K562 (cell line): ENCODE data around the gene SEC24B. TPM values are rescaled to one million over a fixed set of nuclear protein-coding genes. Genes with fewer than 3 reads are reported as not detected.

Source experiments
- ATAC-seq: fragments of 200-7000 bp; cut with Tn5 transposase; 3 replicates; pipeline ENCODE4 v1.9.1; 2020; ENCODE audit warnings: moderate library complexity
- BruUV-seq: library from RNA; stranded (reverse); fragments of 400-500 nt; replicated peaks from 2 replicates; lab custom pipeline; 2021; lab: Mats Ljungman, UMichigan
- CTCF ChIA-PET: fragments of 300-600 bp; formaldehyde crosslinking; extraction: SDS; loops from one replicate; lab custom pipeline; 2021; ENCODE audit warnings: low intra/inter-chr PET ratio; lab: Yijun Ruan, JAX
- POLR2A ChIA-PET: fragments of 300-600, 350-650 bp; sonication (Branson Sonifier 250); formaldehyde crosslinking; extraction: SDS; loops from one replicate; lab custom pipeline; 2021; ENCODE audit warnings: antibody characterized with exemption, inconsistent platforms; lab: Yijun Ruan, JAX
- DNase-seq, 4 experiments: peaks; one replicate each; pipeline versions ENCODE4 v3.0.0 to v3.0.0-alpha.2; 2011 to 2018; ENCODE audit warnings: low spot score in 3 of 4, mixed read lengths in 3 of 4; ENCODE audit errors: extremely low read depth in 1 of 4
- FAIRE-seq: peaks from 2 replicates; lab custom pipeline; 2011; peaks lifted over from hg19 to GRCh38; lab: Jason Lieb, UNC
- H2AFZ ChIP-seq: 2 replicates; pipeline ENCODE4 v1.6.0; 2011; ENCODE audit warnings: low read depth, low read length, control low read depth, inconsistent platforms
- H3K27ac ChIP-seq: fragments of 200-600 bp; 3 replicates; pipeline ENCODE4 v1.8.0; 2011; ENCODE audit warnings: low read depth, mild to moderate bottlenecking, control low read depth, inconsistent platforms, low read length, moderate library complexity, mixed read lengths; ENCODE audit errors: extremely low read depth
- H3K27me3 ChIP-seq, 2 experiments: fragments of 300-600 bp in 1 of 2; 2 replicates in 1 of 2; 3 replicates in 1 of 2; pipeline versions ENCODE4 v1.6.0 to v1.8.0; 2011; ENCODE audit warnings: inconsistent platforms in 2 of 2, low read length in 2 of 2, mild to moderate bottlenecking in 1 of 2, mixed read lengths in 1 of 2, moderate library complexity in 1 of 2; ENCODE audit not compliant: control insufficient read depth in 2 of 2, insufficient read depth in 2 of 2
- H3K36me3 ChIP-seq: fragments of 300-600 bp; 3 replicates; pipeline ENCODE4 v1.8.0; 2011; ENCODE audit warnings: mild to moderate bottlenecking, low read length, inconsistent platforms; ENCODE audit not compliant: control insufficient read depth, insufficient read depth
- H3K4me1 ChIP-seq, 2 experiments: fragments of 200-600 bp in 1 of 2; replicated peaks in 1 of 2; 2 replicates in 1 of 2; 3 replicates in 1 of 2; pipeline versions ENCODE4 v1.5.1 to v1.8.0; 2011; ENCODE audit warnings: inconsistent platforms in 2 of 2, low read length in 2 of 2, mild to moderate bottlenecking in 1 of 2, mixed read lengths in 1 of 2, moderate library complexity in 1 of 2; ENCODE audit not compliant: control insufficient read depth in 2 of 2, insufficient read depth in 2 of 2
- H3K4me2 ChIP-seq: 2 replicates; pipeline ENCODE4 v1.6.1; 2011; ENCODE audit warnings: low read length, control low read depth, inconsistent platforms, mixed read lengths; ENCODE audit not compliant: insufficient read depth
- H3K4me3 ChIP-seq: fragments of 200-600 bp; sonication (generic), shearing (Covaris generic); 2 replicates; pipeline ENCODE4 v1.5.1; 2016; ENCODE audit warnings: control low read depth, inconsistent platforms
- H3K79me2 ChIP-seq: fragments of 200-600 bp; 3 replicates; pipeline ENCODE4 v1.8.0; 2011; ENCODE audit warnings: low read length, inconsistent platforms; ENCODE audit not compliant: control insufficient read depth, insufficient read depth
- H3K9ac ChIP-seq, 2 experiments: 2 replicates each; pipeline versions ENCODE4 v1.6.0 to v1.6.1; 2011; ENCODE audit warnings: low read depth in 2 of 2, low read length in 2 of 2, control low read depth in 1 of 2, inconsistent platforms in 1 of 2, mild to moderate bottlenecking in 1 of 2, mixed read lengths in 1 of 2; ENCODE audit not compliant: insufficient read depth in 1 of 2
- H3K9me1 ChIP-seq: one replicate; pipeline ENCODE4 v1.6.0; 2011; ENCODE audit warnings: inconsistent platforms, mild to moderate bottlenecking, low read length, moderate library complexity; ENCODE audit not compliant: control insufficient read depth, insufficient read depth
- H3K9me3 ChIP-seq: replicated peaks from 2 replicates; pipeline ENCODE4 v1.5.1; 2011; ENCODE audit warnings: low read depth, low read length, inconsistent platforms; ENCODE audit not compliant: control insufficient read depth, insufficient read depth
- H4K20me1 ChIP-seq: replicated peaks from 2 replicates; pipeline ENCODE4 v1.6.1; 2011; ENCODE audit warnings: low read length, inconsistent platforms, mixed read lengths; ENCODE audit not compliant: control insufficient read depth, insufficient read depth
- ATF2 ChIP-seq: sonication (generic); formaldehyde crosslinking; IDR thresholded peaks from 2 replicates; pipeline ENCODE4 v1.8.1; 2022; ENCODE audit warnings: missing genetic modification reagents
- ELK1 ChIP-seq: sonication (generic); formaldehyde crosslinking; IDR thresholded peaks from 2 replicates; pipeline ENCODE4 v1.8.1; 2022; ENCODE audit warnings: missing genetic modification reagents
- HINFP ChIP-seq: fragments of 450-650 bp; conservative IDR thresholded peaks from 2 replicates; pipeline ENCODE4 v1.6.1; 2016; ENCODE audit warnings: missing genetic modification characterization, low read depth, mild to moderate bottlenecking, control low read depth, missing compliant biosample characterization
- KHSRP ChIP-seq: fragments of 450-650 bp; IDR thresholded peaks from 2 replicates; pipeline ENCODE4 v1.6.1; 2017
- MECOM ChIP-seq: fragments of 250-450 bp; sonication (Bioruptor Pico); IDR thresholded peaks from 2 replicates; pipeline ENCODE4 v1.8.0; 2022; ENCODE audit warnings: inconsistent platforms
- NR2C2 ChIP-seq, 2 experiments: fragments of 200-800 bp in 1 of 2; sonication (Bioruptor generic) in 1 of 2; sonication (generic) in 1 of 2; formaldehyde crosslinking in 1 of 2; IDR thresholded peaks; 2 replicates each; pipeline versions ENCODE4 v1.6.1 to v1.8.0; 2016 to 2022; ENCODE audit warnings: mild to moderate bottlenecking in 1 of 2, missing compliant biosample characterization in 1 of 2, missing genetic modification characterization in 1 of 2, missing genetic modification reagents in 1 of 2
- TARDBP ChIP-seq: fragments of 450-650 bp; IDR thresholded peaks from 2 replicates; pipeline ENCODE4 v1.6.1; 2016
- TCF7L2 ChIP-seq: fragments of 150-350 bp; IDR thresholded peaks from 2 replicates; pipeline ENCODE4 v1.6.1; 2016; ENCODE audit warnings: low read depth, mild to moderate bottlenecking, low read length, moderate library complexity
- ZC3H11A ChIP-seq: IDR thresholded peaks from 2 replicates; pipeline ENCODE4 v1.6.1; 2012; ENCODE audit warnings: low read depth, low read length, improper control_type of control experiment
- ZNF407 ChIP-seq: fragments of 450-650 bp; IDR thresholded peaks from 2 replicates; pipeline ENCODE4 v1.6.1; 2016; ENCODE audit warnings: low read depth
- WGBS: fragments of 100-300 bp; shearing (Covaris generic); methylation state at CpG from one replicate; pipeline ENCODE4 v1.1.6; 2016; ENCODE audit warnings: low coverage, mixed read lengths; ENCODE audit not compliant: insufficient coverage; ENCODE audit errors: missing lambda C conversion rate; 5-methylcytosine and 5-hydroxymethylcytosine counted together
- in situ Hi-C: fragments of 300-500 bp; cut with MboI; formaldehyde crosslinking; loops from 4 replicates; pipeline ENCODE4 v1.15.0; 2018; ENCODE audit warnings: inconsistent platforms, mixed read lengths
- intact Hi-C: fragments of 100-400 bp; cut with micrococcal nuclease; formaldehyde crosslinking; loops from 2 replicates; pipeline ENCODE4 v1.14.2; 2022
- polyA plus RNA-seq, 8 experiments: library from polyadenylated mRNA; depleted of rRNA in 4 of 8; stranded (reverse) in 5 of 8; unstranded in 3 of 8; fragments of >200 nt; fragmentation: Nextera tagmentation in 2 of 8; fragmentation: Illumina TruSeq in 1 of 8; extraction: Ambion mirVana in 2 of 8; extraction: Trizol in 1 of 8; gene quantifications; 2 replicates each; pipeline versions ENCODE4 v1.2.1 to v1.2.3, GENCODE V29; 2011 to 2014; ENCODE audit warnings: inconsistent platforms in 1 of 8, missing spikeins in 1 of 8
- total RNA-seq, 7 experiments: library from RNA; depleted of rRNA in 6 of 7; stranded (reverse); fragments of >200 nt in 6 of 7; fragmentation: Illumina TruSeq in 2 of 7; extraction: Trizol in 2 of 7; gene quantifications; 2 replicates each; pipeline versions ENCODE4 v1.2.1 to v1.2.3, GENCODE V29; 2011 to 2021; ENCODE audit warnings: low replicate concordance in 1 of 7

SEC24B gene
- total and polyA plus RNA-seq, 9 of the 15 experiments (the other 6 are each of a cell fraction or from before 2014, with no cell fraction given) = 6.3 to 46.4 (median 17.1) TPM

GRCh38 chr4:109418588-109418987 is 15.0 kb upstream of the SEC24B start:
- Histone ChIP-seq H3K9me1 (no peaks in the 10 kb centered on the region), H4K20me1 (no peaks in the 10 kb centered on the region), H3K27ac (no peak overlapping the region), H3K4me1 (no peaks in the 10 kb centered on the region; a peak in 1 of 5 replicates), H3K9ac (no peak overlapping the region)
- intact Hi-C loops = no loop called here
- BruUV-seq = no TSS peak
- no peak for TF ChIP-seq ZNF407
- TF ChIP-seq ELK1 = no peak
- TF ChIP-seq ZC3H11A = no peak
- TF ChIP-seq ATF2 (CRISPR knock-in tag) = no peak
- no peak for TF ChIP-seq NR2C2 (CRISPR knock-in tag; IDR thresholded peaks at IDR 0.05)
- TF ChIP-seq NR2C2 (tag; IDR thresholded peaks at IDR 0.05) = no peak
- TF ChIP-seq TARDBP = no peak
- TF ChIP-seq MECOM (CRISPR knock-in tag) = no peak
- TF ChIP-seq TCF7L2 = no peak
- no peak for TF ChIP-seq KHSRP
- TF ChIP-seq HINFP (tag) = no peak
- TF ChIP-seq, all 486 proteins: peak for 0
- Histone ChIP-seq H2AFZ (no peak overlapping the region), H3K36me3 (no peaks in the 10 kb centered on the region), H3K9me3 (no peaks in the 10 kb centered on the region), H3K4me3 (no peak overlapping the region), H3K4me2 (no peak overlapping the region), H3K27me3 (no peaks in the 10 kb centered on the region; a peak in 1 of 5 replicates), H3K79me2 (no peaks in the 10 kb centered on the region)
- ATAC-seq (no peak), DNase-seq (no peak), FAIRE-seq (no peak)
- CTCF ChIA-PET = no interaction called here
- POLR2A ChIA-PET = no interaction called here
- in situ Hi-C loops = loop anchor here (25.0 kb wide), 1 partner anchor 1094 kb away; no protein-coding TSS in a partner anchor
- WGBS = 6% methylated on average over 1 of the region's 1 CpG
